ENCODE results near the gene RTN4RL1.

The RTN4RL1 gene, protein sequence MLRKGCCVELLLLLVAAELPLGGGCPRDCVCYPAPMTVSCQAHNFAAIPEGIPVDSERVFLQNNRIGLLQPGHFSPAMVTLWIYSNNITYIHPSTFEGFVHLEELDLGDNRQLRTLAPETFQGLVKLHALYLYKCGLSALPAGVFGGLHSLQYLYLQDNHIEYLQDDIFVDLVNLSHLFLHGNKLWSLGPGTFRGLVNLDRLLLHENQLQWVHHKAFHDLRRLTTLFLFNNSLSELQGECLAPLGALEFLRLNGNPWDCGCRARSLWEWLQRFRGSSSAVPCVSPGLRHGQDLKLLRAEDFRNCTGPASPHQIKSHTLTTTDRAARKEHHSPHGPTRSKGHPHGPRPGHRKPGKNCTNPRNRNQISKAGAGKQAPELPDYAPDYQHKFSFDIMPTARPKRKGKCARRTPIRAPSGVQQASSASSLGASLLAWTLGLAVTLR

DNA sequence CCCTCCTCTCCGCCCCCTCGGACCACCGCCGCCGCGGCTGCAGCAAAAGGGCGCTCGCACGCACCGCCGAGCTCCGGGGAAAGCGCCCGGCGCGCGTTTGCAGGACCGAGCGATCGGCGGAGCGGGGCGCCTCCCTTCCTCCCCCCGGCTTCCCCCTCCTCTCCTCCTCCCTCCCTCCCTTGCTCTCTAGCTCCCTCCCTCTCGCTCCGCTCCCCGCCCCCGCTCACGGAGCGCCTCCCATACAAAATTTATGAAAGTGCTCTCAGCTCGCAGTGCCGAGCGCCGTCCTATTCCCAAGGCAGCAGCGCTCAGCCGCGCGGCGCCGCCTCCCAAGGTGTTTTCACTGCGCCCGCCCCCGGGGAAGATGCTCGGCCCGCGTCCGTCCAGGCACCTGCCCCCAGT lies at the start of gene RTN4RL1:
RTN4RL1 (minus strand) TSS at position 115 of the 402 bp plus-strand sequence. CDS start 469 bp downstream, outside the sequence.
- DNase-seq (ENCODE audit: low read depth) = peak; percentile 83

DNA sequence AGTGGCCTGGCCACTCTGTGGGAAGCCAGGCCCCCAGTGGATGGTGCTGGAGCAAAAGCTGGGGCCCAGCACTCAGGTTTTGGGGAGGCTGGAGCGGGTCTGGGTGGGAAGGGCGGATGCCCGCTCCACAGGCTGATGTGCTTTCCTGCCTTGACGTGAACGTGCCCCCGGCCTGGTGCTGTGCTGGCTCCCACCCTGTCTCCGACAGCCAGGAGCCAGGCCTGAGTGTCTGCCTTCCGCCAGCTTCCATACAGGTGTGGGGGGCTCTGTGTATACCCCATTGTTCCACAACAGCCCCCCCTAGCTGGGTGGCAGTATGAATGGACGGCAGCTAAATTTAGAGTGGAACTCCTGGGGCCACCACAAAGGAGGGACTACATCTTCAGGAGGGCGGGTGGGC lies 49.8 kb upstream of the RTN4RL1 start:
- no peak for DNase-seq (ENCODE audit: low read depth)

DNA sequence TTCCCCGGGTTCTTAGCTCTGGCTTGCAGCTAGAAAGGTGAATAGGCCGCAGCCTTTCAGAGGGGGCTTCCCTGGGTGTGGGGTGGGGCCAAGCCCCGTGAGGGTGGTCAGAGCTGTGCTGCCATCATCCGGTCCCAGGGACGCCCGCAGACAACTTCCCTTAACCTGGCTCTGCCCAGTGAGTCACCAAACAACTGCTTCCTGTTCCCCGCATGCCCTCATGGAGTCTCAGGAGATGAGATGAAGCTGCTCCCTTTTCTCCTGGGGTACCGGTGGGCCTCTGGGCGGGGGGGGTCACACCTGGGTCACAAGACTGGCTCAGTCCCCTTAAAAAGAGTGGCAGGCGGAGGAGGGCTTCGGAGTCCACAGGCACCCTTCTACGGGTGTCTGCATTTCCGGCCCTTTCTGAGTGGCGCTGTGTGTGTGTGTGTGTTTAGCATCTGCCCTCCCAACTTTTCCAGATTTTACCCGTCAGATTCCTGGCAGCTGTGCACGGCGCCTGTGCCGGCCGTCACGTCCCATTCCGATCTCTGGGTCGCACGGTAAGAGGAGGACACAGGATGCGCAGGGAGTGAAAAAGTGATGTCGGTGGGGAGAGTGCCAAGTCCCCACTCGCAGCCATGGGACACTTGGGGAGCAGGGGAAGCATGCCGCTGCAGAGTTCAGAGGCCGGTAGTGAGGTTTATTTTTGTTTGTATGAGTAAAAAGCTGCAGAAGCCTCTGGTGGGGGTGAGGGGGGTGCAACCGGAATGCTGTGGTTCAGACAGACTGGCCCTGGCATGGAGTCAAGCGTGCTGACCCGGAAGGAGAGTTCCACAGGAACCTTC lies 46.5 kb upstream of the RTN4RL1 start:
- DNase-seq (ENCODE audit: low read depth) = no peak

- DNase-seq (ENCODE audit: low read depth) = no peak
Measured at GRCh38 chr17:2071024-2071385, 45.9 kb upstream of the RTN4RL1 start.

DNA sequence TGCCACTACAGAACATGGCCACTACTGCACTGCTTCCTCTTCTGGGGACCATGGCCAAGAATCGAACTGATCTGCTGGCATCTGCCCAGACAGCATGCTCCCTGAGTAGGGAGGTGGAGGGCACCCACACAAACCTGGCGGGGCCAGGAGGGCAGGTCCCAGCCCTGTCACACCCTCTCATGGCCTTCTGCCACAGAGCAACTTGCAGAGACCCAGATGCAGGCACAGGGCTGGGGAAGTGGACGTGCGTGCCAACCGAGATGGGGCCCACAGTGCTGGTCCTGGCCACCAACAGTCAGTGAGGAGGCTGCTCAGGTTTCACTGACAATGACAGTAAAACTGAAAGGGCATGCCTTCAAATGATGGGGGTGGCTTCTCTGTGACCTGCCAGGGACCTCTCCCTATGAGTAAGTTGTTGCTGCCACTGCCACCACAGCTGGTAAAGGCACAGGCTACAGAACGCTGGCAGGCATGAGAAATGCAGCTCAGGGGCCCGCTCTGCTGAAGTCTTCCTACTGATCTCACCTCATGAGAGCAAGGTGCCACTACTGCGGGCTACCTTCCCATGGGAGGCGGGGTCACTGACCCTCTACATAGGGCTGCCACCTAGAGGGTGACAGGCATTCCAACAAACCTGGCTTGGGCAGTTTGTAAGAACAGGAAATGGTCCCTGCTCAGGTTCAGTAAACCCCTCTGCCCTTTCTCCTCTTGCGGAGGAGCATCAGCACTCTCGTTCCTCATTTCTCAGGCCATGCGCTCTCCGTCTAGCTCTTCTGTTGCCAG lies 45.3 kb upstream of the RTN4RL1 start:
- no peak for DNase-seq (ENCODE audit: low read depth)

GRCh38 chr17:2068519-2069051 lies 43.5 kb upstream of the RTN4RL1 start:
- DNase-seq (ENCODE audit: low read depth) = no peak

DNA sequence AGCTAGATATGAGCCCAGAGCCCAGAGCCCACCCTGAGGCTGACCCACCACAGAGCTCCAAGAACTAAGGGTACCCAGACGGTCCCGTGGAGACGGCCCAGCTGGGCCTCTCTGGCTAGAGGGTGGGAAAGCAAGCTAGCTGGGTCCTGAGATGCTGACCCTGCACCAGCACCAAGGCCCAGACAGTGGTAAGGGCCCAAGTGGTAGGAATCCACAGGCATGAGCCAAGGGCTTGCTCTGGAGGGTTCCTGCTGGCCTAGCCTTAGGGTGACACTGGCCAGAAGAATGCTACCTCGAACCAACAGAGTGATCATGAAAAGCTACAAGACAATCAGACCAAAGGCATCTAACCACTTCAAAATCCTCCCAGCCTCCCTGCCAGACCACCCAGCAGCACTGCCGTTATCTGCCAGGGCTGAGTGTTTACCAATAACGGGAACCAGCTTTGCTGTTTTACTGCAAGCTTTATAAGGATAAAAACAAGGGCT lies 42.9 kb upstream of the RTN4RL1 start:
- DNase-seq (ENCODE audit: low read depth) = peak; percentile 41

GRCh38 chr17:2067608-2068024 lies 42.5 kb upstream of the RTN4RL1 start:
- peak; percentile 36 for DNase-seq (ENCODE audit: low read depth)

DNA sequence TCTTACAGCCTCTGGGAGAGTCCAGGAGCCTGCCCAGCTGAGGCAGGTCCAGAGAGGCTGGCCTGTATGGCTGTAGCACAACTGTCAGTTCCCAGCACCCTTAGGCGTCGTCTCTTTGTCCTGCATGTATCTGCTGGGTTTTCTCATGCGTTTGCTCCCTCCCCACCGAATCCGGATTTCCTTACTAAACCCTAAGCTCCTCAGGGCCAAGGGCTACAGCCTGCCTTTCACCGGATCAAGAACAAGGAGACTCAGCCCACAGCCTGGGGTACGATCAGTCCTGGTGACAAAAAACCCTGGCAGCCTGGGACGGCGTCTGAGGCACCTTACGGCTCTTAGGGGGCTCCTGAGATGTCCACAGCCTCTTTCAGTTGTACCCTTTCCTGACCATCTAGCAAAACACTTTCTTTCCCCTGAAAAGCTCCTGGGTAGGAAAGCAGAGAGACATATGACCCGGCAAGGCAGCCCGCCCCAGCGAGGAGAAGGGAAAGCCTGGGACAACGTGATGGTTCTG lies 42.0 kb upstream of the RTN4RL1 start:
- no peak for DNase-seq (ENCODE audit: low read depth)

DNA sequence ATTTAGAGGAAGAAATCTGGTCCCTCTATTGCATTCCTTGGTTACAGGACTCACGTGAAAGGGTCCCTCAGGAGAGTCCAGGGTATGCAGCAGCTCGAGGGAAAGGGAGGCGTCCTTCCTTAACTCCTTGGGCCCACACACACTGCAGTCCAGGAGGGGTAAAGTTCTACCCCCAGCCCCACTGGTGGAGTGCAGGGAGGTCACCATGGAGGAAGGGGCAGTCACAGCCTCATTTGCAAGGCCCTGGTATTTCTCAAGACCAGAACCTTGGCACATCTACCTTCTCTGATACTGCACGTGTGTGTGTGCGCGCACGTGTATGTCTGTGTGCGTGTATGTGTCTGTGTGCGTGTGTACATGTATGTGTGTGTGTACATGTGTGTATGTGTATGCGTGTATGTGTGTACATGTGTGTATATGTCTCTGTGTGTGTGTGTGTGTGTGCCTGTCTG lies 40.8 kb upstream of the RTN4RL1 start:
- DNase-seq (ENCODE audit: low read depth) = no peak

DNA sequence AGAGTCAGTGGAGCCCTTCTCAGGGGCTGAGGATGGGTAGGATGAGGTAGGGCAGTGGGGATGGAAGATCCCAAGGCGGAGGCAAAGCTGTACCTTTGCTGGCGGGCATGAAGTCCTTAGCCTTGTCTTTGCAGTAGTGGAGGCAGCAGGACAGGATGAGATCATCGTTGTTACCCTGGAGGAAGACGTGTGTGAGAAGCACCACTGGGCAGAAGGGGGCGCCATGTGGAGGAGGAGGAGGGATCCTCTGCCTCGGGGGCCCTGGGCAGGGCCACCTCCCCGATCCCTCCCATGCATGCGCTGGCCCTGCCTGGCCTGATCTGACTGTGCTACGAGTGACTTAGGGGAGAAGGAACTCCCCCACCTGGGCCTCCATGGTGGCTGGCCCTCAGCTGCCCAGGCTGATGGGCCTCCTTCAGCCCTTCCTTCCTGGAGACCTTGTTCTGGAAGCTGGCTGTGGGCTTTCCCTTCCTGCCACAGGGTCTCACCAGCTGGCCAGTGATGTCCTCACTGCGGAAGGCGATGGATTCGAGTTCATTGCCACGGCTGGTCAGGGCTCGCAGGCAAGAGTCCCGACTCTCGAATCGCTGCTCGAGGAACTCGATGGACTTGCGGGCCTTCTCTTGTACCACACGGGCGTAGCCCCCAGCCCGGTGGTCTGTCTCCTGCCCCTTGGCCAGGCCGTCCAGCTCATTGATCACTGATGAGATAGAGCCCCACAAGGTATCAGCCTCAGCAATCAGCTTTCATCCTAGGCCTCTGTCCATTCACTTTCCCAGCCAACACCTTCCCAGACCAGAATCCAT lies 40.0 kb upstream of the RTN4RL1 start:
- DNase-seq (ENCODE audit: low read depth) = peak; percentile 35

GRCh38 chr17:2064520-2064971 lies 39.4 kb upstream of the RTN4RL1 start:
- no peak for DNase-seq (ENCODE audit: low read depth)

GRCh38 chr17:2064147-2064489 lies 39.0 kb upstream of the RTN4RL1 start:
- DNase-seq (ENCODE audit: low read depth) = no peak

GRCh38 chr17:2063261-2064146 lies 38.4 kb upstream of the RTN4RL1 start:
- DNase-seq (ENCODE audit: low read depth) = no peak

GRCh38 chr17:2062571-2063183 lies 37.5 kb upstream of the RTN4RL1 start:
- DNase-seq (ENCODE audit: low read depth) = no peak

GRCh38 chr17:2061441-2061958 lies 36.4 kb upstream of the RTN4RL1 start:
- DNase-seq (ENCODE audit: low read depth) = no peak

DNA sequence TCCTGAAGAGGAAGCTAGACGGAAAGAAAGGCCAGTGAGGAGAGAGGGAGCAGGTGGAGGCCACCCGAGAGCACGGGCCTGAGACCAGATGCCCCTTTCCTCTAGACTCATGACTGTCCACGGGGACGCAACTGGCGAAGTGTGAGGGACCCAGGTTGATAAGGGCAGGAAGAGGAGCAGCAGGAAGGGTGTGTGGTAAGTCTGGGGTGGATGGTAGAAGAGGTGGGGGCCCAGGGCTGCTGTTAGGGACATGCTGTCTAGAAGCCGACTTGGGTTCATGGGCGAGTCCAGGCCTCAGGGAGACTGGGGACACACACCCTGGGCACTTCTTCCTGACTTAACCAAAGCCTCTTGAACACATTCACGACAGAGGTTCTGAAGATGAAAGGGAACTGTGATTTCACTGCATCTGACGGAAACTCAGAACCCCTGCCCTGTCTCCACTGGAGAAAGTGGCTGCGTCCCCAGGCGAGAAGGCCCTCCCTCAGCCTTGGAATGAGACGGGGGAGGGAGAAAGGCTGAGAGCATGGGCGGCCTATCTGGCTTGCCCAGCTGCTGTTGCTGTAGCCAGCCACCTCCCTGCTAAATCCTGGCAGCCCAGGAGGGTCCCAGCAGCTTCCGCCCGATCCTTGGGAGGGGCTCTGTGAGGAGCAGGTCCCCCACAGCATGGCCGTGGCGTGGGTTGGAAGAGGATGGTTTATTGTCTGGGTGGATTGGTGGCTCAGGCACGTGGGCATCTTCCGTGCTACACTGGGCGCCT lies 35.7 kb upstream of the RTN4RL1 start:
- DNase-seq (ENCODE audit: low read depth) = no peak

DNA sequence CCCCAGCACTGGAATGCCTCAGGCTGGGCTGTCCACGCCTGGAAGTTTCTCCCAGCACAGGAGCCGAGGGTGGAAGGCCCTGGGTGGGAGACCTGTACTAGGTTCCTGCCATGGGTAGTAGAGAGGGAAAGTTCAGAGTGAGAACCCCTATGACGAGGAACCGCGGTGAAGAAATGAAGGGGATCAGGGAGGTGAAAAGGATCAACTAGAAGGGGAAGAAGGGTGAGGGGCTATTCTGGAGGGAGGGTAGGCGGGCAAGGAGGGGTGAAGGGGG lies 35.2 kb upstream of the RTN4RL1 start:
- no peak for DNase-seq (ENCODE audit: low read depth)
